WTC11 (cell line): Measurements from ENCODE around the gene C1orf198. TPM values are rescaled to one million over a fixed set of nuclear protein-coding genes. Genes with fewer than 3 reads are reported as not detected.

ENCODE experiments used
- ATAC-seq: fragments of 200-7000 bp; cut with Tn5 transposase; 2 replicates; pipeline ENCODE4 v1.10.0; 2021; ENCODE audit warnings: mild to moderate bottlenecking, moderate library complexity
- CTCF ChIA-PET: fragments of 300-600 bp; sonication (Branson Sonifier 250); formaldehyde crosslinking; loops from one replicate; lab custom pipeline; 2021; ENCODE audit warnings: antibody characterized with exemption; lab: Charles Lee
- POLR2A ChIA-PET: fragments of 350-600 bp; sonication (Branson Sonifier 250); formaldehyde crosslinking; loops from one replicate; lab custom pipeline; 2021; ENCODE audit warnings: antibody characterized with exemption; lab: Charles Lee
- DNase-seq: peaks from one replicate; pipeline ENCODE4 v3.0.0; 2021; ENCODE audit warnings: low spot score
- H3K27ac Mint-ChIP-seq: 2 replicates; pipeline ENCODE4 v1.8.0; 2021; ENCODE audit warnings: mixed read lengths
- H3K27me3 Mint-ChIP-seq: 2 replicates; pipeline ENCODE4 v1.8.0; 2021; ENCODE audit warnings: low read depth, mild to moderate bottlenecking, moderate library complexity, mixed read lengths
- H3K36me3 Mint-ChIP-seq: 2 replicates; pipeline ENCODE4 v1.8.0; 2021; ENCODE audit warnings: mixed read lengths
- H3K4me1 Mint-ChIP-seq: 2 replicates; pipeline ENCODE4 v1.8.0; 2022; ENCODE audit warnings: mixed read lengths
- H3K4me3 Mint-ChIP-seq: 2 replicates; pipeline ENCODE4 v1.8.0; 2021; ENCODE audit warnings: mild to moderate bottlenecking, moderate library complexity, mixed read lengths
- H3K9me3 Mint-ChIP-seq: 2 replicates; pipeline ENCODE4 v1.8.0; 2021; ENCODE audit warnings: mixed read lengths
- CBFB ChIP-seq: sonication (generic); formaldehyde crosslinking; IDR thresholded peaks from 2 replicates; pipeline ENCODE4 v1.8.1; 2022; ENCODE audit warnings: mild to moderate bottlenecking, low read depth, missing genetic modification reagents
- FOXK1 ChIP-seq: sonication (generic); formaldehyde crosslinking; IDR thresholded peaks from 2 replicates; pipeline ENCODE4 v1.8.0; 2022; ENCODE audit warnings: mild to moderate bottlenecking, moderate library complexity, missing genetic modification reagents
- FOXP1 ChIP-seq: sonication (generic); formaldehyde crosslinking; IDR thresholded peaks from 2 replicates; pipeline ENCODE4 v1.8.0; 2022; ENCODE audit warnings: missing genetic modification reagents, mild to moderate bottlenecking, moderate library complexity, borderline replicate concordance
- GTF2I ChIP-seq: fragments of 250-450 bp; sonication (Bioruptor Pico); conservative IDR thresholded peaks from 2 replicates; pipeline ENCODE4 v1.4.0; 2021; ENCODE audit warnings: mild to moderate bottlenecking
- NFYB ChIP-seq: sonication (generic); formaldehyde crosslinking; conservative IDR thresholded peaks from 2 replicates; pipeline ENCODE4 v1.8.0; 2022; ENCODE audit warnings: low read depth, missing genetic modification reagents
- NR2C2 ChIP-seq: sonication (generic); formaldehyde crosslinking; IDR thresholded peaks from 2 replicates; pipeline ENCODE4 v1.8.0; 2022; ENCODE audit warnings: mild to moderate bottlenecking, missing genetic modification reagents
- OVOL2 ChIP-seq: fragments of 250-450 bp; sonication (Bioruptor Pico); IDR thresholded peaks from 2 replicates; pipeline ENCODE4 v1.9.0; 2021; ENCODE audit warnings: mild to moderate bottlenecking, borderline replicate concordance
- RELA ChIP-seq: sonication (generic); formaldehyde crosslinking; IDR thresholded peaks from 2 replicates; pipeline ENCODE4 v1.8.1; 2022; ENCODE audit warnings: missing genetic modification reagents, mild to moderate bottlenecking, borderline replicate concordance
- SP1 ChIP-seq: sonication (generic); formaldehyde crosslinking; conservative IDR thresholded peaks from 2 replicates; pipeline ENCODE4 v1.8.1; 2022; ENCODE audit warnings: missing genetic modification reagents
- TCF7 ChIP-seq: sonication (generic); formaldehyde crosslinking; IDR thresholded peaks from 2 replicates; pipeline ENCODE4 v1.8.0; 2022; ENCODE audit warnings: mild to moderate bottlenecking, low read depth, missing genetic modification reagents, moderate library complexity
- TEAD1 ChIP-seq: sonication (generic); formaldehyde crosslinking; IDR thresholded peaks from 2 replicates; pipeline ENCODE4 v1.8.0; 2022; ENCODE audit warnings: mild to moderate bottlenecking, missing genetic modification reagents
- TP53 ChIP-seq: sonication (generic); formaldehyde crosslinking; IDR thresholded peaks from 2 replicates; pipeline ENCODE4 v1.8.1; 2023; ENCODE audit warnings: mild to moderate bottlenecking, missing genetic modification reagents
- ZBTB21 ChIP-seq: sonication (generic); formaldehyde crosslinking; IDR thresholded peaks from 2 replicates; pipeline ENCODE4 v1.8.1; 2023; ENCODE audit warnings: mild to moderate bottlenecking, missing genetic modification reagents, borderline replicate concordance
- ZNF317 ChIP-seq: sonication (generic); formaldehyde crosslinking; IDR thresholded peaks from 2 replicates; pipeline ENCODE4 v1.8.1; 2023; ENCODE audit warnings: low read depth, mild to moderate bottlenecking, moderate library complexity, missing genetic modification reagents, borderline replicate concordance
- total RNA-seq: library from RNA; stranded (reverse); gene quantifications from 3 replicates; pipeline ENCODE4 v1.2.3, GENCODE V29; 2021
- TF ChIP-seq, protein P1 (sequence below): sonication (generic); formaldehyde crosslinking; IDR thresholded peaks from 2 replicates; pipeline ENCODE4 v1.8.0; 2022; ENCODE audit warnings: mild to moderate bottlenecking, missing genetic modification reagents
- TF ChIP-seq, protein P2 (sequence below): sonication (generic); formaldehyde crosslinking; IDR thresholded peaks from 2 replicates; pipeline ENCODE4 v1.8.1; 2023; ENCODE audit warnings: mild to moderate bottlenecking, missing genetic modification reagents, moderate library complexity
- TF ChIP-seq, protein P3 (sequence below): sonication (generic); formaldehyde crosslinking; IDR thresholded peaks from 2 replicates; pipeline ENCODE4 v1.8.1; 2023; ENCODE audit warnings: mild to moderate bottlenecking, missing genetic modification reagents, moderate library complexity
- TF ChIP-seq, protein P4 (sequence below): fragments of 250-450 bp; sonication (Bioruptor Pico); IDR thresholded peaks from 2 replicates; pipeline ENCODE4 v1.9.0; 2021; ENCODE audit warnings: mild to moderate bottlenecking
- TF ChIP-seq, protein P5 (sequence below): sonication (generic); formaldehyde crosslinking; IDR thresholded peaks from 2 replicates; pipeline ENCODE4 v1.8.1; 2023; ENCODE audit warnings: mild to moderate bottlenecking, missing genetic modification reagents
- TF ChIP-seq, protein P6 (sequence below): fragments of 250-450 bp; sonication (Bioruptor Pico); IDR thresholded peaks from 2 replicates; pipeline ENCODE4 v2.1.2; 2022; ENCODE audit warnings: mild to moderate bottlenecking, moderate library complexity
- TF ChIP-seq, protein P7 (sequence below): sonication (generic); formaldehyde crosslinking; IDR thresholded peaks from 2 replicates; pipeline ENCODE4 v1.8.0; 2023; ENCODE audit warnings: mild to moderate bottlenecking, missing genetic modification reagents

The C1orf198 gene
- total RNA-seq, 1 experiment from 2014 or later = 26.9 TPM

DNA sequence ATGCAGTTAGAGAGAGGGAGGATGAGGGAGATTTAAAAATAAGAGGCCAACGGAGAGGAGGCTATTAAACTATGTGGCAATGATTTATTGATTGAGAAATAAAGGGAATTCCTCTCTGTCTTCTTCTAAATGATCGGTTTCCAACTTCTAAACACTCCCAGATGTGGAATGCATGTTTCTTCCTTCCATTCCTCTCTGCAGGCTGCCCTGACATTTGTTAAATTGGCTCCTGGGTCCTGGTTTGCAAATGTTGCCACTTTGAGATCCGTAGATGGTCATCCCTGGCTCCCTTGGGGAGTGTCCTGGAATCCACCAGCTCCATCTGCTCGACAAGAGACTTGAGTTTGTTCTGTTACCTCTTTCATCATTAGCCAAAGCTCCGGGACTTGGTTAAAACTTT, 10.3 kb upstream of the C1orf198 start:
- ATAC-seq (no peak), DNase-seq (no peak)
- TF ChIP-seq TP53 (CRISPR knock-in tag) (no peak), FOXP1 (CRISPR knock-in tag) (no peak), TEAD1 (CRISPR knock-in tag) (no peak), ZBTB21 (CRISPR knock-in tag) (no peak), SP1 (CRISPR knock-in tag) (no peak), OVOL2 (CRISPR knock-in tag) (no peak), TCF7 (CRISPR knock-in tag) (no peak), NR2C2 (CRISPR knock-in tag) (no peak), NFYB (CRISPR knock-in tag) (no peak), ZNF317 (CRISPR knock-in tag) (no peak), CBFB (no peak), GTF2I (CRISPR knock-in tag) (no peak)
- TF ChIP-seq, protein P1, sequence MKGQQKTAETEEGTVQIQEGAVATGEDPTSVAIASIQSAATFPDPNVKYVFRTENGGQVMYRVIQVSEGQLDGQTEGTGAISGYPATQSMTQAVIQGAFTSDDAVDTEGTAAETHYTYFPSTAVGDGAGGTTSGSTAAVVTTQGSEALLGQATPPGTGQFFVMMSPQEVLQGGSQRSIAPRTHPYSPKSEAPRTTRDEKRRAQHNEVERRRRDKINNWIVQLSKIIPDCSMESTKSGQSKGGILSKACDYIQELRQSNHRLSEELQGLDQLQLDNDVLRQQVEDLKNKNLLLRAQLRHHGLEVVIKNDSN (CRISPR knock-in tag) = no peak
- TF ChIP-seq, protein P2, sequence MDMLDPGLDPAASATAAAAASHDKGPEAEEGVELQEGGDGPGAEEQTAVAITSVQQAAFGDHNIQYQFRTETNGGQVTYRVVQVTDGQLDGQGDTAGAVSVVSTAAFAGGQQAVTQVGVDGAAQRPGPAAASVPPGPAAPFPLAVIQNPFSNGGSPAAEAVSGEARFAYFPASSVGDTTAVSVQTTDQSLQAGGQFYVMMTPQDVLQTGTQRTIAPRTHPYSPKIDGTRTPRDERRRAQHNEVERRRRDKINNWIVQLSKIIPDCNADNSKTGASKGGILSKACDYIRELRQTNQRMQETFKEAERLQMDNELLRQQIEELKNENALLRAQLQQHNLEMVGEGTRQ (CRISPR knock-in tag) = no peak
- TF ChIP-seq, protein P3, sequence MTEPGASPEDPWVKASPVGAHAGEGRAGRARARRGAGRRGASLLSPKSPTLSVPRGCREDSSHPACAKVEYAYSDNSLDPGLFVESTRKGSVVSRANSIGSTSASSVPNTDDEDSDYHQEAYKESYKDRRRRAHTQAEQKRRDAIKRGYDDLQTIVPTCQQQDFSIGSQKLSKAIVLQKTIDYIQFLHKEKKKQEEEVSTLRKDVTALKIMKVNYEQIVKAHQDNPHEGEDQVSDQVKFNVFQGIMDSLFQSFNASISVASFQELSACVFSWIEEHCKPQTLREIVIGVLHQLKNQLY = no peak
- TF ChIP-seq, protein P4, sequence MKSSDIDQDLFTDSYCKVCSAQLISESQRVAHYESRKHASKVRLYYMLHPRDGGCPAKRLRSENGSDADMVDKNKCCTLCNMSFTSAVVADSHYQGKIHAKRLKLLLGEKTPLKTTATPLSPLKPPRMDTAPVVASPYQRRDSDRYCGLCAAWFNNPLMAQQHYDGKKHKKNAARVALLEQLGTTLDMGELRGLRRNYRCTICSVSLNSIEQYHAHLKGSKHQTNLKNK (CRISPR knock-in tag) = no peak
- TF ChIP-seq, protein P5, sequence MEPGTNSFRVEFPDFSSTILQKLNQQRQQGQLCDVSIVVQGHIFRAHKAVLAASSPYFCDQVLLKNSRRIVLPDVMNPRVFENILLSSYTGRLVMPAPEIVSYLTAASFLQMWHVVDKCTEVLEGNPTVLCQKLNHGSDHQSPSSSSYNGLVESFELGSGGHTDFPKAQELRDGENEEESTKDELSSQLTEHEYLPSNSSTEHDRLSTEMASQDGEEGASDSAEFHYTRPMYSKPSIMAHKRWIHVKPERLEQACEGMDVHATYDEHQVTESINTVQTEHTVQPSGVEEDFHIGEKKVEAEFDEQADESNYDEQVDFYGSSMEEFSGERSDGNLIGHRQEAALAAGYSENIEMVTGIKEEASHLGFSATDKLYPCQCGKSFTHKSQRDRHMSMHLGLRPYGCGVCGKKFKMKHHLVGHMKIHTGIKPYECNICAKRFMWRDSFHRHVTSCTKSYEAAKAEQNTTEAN = no peak
- POLR2A ChIA-PET = no interaction called here
- Mint-ChIP-seq H3K27ac (no peak overlapping the region), H3K9me3 (no peaks in the 10 kb centered on the region), H3K27me3 (peaks cover 15% of the 10 kb centered on the region), H3K4me1 (peaks cover 15% of the 10 kb centered on the region), H3K36me3 (no peaks in the 10 kb centered on the region), H3K4me3 (no peak overlapping the region)
- CTCF ChIA-PET = no interaction called here

DNA sequence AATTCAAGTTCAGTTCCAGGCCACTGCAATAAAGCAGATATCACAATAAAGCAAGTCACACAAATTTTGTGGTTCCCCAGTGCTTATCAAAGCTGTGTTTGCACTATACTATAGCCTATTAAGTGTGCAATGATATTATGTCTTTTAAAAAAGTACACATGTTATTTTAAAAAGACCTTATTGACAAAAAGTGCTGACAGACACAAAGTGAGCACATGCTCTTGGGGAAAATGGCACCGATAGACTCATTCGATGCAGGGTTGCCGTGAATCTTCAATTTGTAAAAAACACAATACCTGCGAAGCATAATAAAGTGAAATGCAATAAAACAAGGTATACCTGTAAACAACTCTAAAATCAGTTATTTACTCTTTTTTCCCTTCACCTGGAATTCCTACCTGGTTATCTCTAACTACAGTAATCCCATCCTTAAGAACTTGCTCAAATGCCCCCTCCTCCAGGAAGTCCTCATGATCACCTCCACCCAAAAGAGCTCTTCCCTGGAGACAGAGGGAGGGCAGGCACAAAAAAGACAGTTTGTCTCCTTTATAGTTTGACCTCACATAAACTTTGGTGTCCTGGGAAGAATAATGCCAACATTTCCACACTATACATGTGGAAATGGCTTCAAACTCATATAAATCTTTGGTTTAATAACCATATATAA, 9.7 kb upstream of the C1orf198 start:
- Mint-ChIP-seq H3K27me3 (peaks cover 12% of the 10 kb centered on the region), H3K4me1 (peaks cover 15% of the 10 kb centered on the region), H3K4me3 (no peak overlapping the region), H3K36me3 (no peaks in the 10 kb centered on the region), H3K27ac (no peak overlapping the region), H3K9me3 (no peaks in the 10 kb centered on the region)
- DNase-seq (no peak), ATAC-seq (no peak)
- ChIA-PET CTCF (no interaction called here), POLR2A (interaction anchor here (0.6 kb wide), 1 partner anchor 71 kb away, joined by 3 read pairs; no protein-coding TSS in a partner anchor)
- TF ChIP-seq, protein P6, sequence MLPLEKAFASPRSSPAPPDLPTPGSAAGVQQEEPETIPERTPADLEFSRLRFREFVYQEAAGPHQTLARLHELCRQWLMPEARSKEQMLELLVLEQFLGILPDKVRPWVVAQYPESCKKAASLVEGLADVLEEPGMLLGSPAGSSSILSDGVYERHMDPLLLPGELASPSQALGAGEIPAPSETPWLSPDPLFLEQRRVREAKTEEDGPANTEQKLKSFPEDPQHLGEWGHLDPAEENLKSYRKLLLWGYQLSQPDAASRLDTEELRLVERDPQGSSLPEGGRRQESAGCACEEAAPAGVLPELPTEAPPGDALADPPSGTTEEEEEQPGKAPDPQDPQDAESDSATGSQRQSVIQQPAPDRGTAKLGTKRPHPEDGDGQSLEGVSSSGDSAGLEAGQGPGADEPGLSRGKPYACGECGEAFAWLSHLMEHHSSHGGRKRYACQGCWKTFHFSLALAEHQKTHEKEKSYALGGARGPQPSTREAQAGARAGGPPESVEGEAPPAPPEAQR (CRISPR knock-in tag) = no peak
- TF ChIP-seq FOXK1 (CRISPR knock-in tag) = no peak
- no peak for TF ChIP-seq RELA
- TF ChIP-seq, protein P2 (CRISPR knock-in tag) = no peak
- TF ChIP-seq, protein P7, sequence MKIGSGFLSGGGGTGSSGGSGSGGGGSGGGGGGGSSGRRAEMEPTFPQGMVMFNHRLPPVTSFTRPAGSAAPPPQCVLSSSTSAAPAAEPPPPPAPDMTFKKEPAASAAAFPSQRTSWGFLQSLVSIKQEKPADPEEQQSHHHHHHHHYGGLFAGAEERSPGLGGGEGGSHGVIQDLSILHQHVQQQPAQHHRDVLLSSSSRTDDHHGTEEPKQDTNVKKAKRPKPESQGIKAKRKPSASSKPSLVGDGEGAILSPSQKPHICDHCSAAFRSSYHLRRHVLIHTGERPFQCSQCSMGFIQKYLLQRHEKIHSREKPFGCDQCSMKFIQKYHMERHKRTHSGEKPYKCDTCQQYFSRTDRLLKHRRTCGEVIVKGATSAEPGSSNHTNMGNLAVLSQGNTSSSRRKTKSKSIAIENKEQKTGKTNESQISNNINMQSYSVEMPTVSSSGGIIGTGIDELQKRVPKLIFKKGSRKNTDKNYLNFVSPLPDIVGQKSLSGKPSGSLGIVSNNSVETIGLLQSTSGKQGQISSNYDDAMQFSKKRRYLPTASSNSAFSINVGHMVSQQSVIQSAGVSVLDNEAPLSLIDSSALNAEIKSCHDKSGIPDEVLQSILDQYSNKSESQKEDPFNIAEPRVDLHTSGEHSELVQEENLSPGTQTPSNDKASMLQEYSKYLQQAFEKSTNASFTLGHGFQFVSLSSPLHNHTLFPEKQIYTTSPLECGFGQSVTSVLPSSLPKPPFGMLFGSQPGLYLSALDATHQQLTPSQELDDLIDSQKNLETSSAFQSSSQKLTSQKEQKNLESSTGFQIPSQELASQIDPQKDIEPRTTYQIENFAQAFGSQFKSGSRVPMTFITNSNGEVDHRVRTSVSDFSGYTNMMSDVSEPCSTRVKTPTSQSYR (CRISPR knock-in tag) = no peak
